Keratinocyte (primary cell): ENCODE results near the gene OSMR.

Experiments
- EZH2 ChIP-seq: IDR thresholded peaks from one replicate; pipeline ENCODE4 v1.6.1; 2012; ENCODE audit warnings: inconsistent platforms, mild to moderate bottlenecking, low read length, moderate library complexity
- TF ChIP-seq, protein P1 (sequence below), 3 experiments: IDR thresholded peaks in 1 of 3; conservative IDR thresholded peaks in 1 of 3; optimal IDR thresholded peaks in 1 of 3; 2 replicates in 2 of 3; 3 replicates in 1 of 3; pipeline versions ENCODE3 to v1.5.1; 2011; ENCODE audit warnings: low read length in 3 of 3, mild to moderate bottlenecking in 3 of 3, moderate library complexity in 2 of 3, control low read depth in 1 of 3, inconsistent platforms in 1 of 3; ENCODE audit not compliant: insufficient read depth in 2 of 3; ENCODE audit errors: extremely low read depth in 1 of 3

DNA sequence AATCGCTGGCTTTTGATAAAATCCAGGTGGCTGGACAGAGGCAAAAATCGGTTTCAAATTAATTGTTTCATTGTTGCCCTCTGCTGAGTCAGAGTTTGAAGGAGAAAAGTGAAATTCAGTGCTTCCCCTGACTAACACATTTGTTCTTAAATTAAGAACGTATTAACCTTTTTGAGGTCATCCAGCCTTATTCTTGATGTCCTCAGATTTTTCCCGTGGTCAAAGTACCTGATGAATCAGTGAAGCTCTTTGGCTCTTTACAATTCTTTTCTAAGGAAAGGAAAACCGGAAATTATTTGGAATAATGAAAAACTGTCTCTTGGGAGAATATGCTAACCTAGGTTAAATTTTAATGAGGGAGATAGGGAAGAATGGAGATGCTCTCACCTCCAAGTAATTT is 21.6 kb downstream of the OSMR start:
- TF ChIP-seq, protein P1, sequence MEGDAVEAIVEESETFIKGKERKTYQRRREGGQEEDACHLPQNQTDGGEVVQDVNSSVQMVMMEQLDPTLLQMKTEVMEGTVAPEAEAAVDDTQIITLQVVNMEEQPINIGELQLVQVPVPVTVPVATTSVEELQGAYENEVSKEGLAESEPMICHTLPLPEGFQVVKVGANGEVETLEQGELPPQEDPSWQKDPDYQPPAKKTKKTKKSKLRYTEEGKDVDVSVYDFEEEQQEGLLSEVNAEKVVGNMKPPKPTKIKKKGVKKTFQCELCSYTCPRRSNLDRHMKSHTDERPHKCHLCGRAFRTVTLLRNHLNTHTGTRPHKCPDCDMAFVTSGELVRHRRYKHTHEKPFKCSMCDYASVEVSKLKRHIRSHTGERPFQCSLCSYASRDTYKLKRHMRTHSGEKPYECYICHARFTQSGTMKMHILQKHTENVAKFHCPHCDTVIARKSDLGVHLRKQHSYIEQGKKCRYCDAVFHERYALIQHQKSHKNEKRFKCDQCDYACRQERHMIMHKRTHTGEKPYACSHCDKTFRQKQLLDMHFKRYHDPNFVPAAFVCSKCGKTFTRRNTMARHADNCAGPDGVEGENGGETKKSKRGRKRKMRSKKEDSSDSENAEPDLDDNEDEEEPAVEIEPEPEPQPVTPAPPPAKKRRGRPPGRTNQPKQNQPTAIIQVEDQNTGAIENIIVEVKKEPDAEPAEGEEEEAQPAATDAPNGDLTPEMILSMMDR (optimal IDR thresholded peaks at IDR 0.05 in 1 of 3, IDR thresholded peaks at IDR 0.05 in 1 of 3, conservative IDR thresholded peaks at IDR 0.05 in 1 of 3; ENCODE audit: extremely low read depth in 1 of 3, insufficient read depth in 2 of 3, low read length in 3 of 3): no peak
- no peak for TF ChIP-seq EZH2
